GM06990 (cell line): ENCODE measurements around the gene GRP.

Experiments
- DNase-seq: peaks from one replicate; pipeline ENCODE4 v3.0.0-alpha.2; 2011; ENCODE audit not compliant: insufficient read length; ENCODE audit errors: extremely low read depth
- H3K27me3 ChIP-seq: replicated peaks from 2 replicates; pipeline ENCODE4 v1.6.0; 2011; ENCODE audit warnings: low read length; ENCODE audit not compliant: control insufficient read depth, insufficient read depth
- H3K36me3 ChIP-seq: 2 replicates; pipeline ENCODE4 v1.5.1; 2011; ENCODE audit warnings: low read length; ENCODE audit not compliant: control insufficient read depth, insufficient read depth
- H3K4me3 ChIP-seq: replicated peaks from 2 replicates; pipeline ENCODE4 v1.5.1; 2011; ENCODE audit warnings: low read depth, mild to moderate bottlenecking, control low read depth, low read length
- CTCF ChIP-seq: IDR thresholded peaks from 2 replicates; pipeline ENCODE4 v1.5.1; 2011; ENCODE audit warnings: low read length, control low read depth, mild to moderate bottlenecking, inconsistent platforms; ENCODE audit not compliant: insufficient read depth, poor library complexity, severe bottlenecking

GRP gene

GRCh38 chr18:59279722-59280121 lies 59.8 kb downstream of the GRP start:
- no peak for TF ChIP-seq CTCF
- Histone ChIP-seq H3K36me3 (no peaks in the 10 kb centered on the region), H3K4me3 (no peak overlapping the region), H3K27me3 (peaks cover 6% of the 10 kb centered on the region)
- DNase-seq, result no peak
